Activated CD8-positive, alpha-beta memory T cell treated with anti-CD3 and anti-CD28 coated beads for 48 hours (primary cell): ENCODE data around the gene PZP.
"Not testable (repeated sequence)": the region's sequence is repeated elsewhere in the genome, so short reads cannot be mapped to it uniquely, and the experiment has no call there.

Experiments used
- DNase-seq, 3 experiments: peaks; one replicate each; pipeline ENCODE4 v3.0.0-alpha.2; 2020; ENCODE audit warnings: low read depth in 2 of 3, low spot score in 2 of 3

Gene PZP

GRCh38 chr12:9208229-9208628, at the start of gene PZP:
PZP (minus strand) TSS chr12:9208395; CDS start chr12:9208341, 54 bp downstream.
- DNase-seq: no peak

DNA sequence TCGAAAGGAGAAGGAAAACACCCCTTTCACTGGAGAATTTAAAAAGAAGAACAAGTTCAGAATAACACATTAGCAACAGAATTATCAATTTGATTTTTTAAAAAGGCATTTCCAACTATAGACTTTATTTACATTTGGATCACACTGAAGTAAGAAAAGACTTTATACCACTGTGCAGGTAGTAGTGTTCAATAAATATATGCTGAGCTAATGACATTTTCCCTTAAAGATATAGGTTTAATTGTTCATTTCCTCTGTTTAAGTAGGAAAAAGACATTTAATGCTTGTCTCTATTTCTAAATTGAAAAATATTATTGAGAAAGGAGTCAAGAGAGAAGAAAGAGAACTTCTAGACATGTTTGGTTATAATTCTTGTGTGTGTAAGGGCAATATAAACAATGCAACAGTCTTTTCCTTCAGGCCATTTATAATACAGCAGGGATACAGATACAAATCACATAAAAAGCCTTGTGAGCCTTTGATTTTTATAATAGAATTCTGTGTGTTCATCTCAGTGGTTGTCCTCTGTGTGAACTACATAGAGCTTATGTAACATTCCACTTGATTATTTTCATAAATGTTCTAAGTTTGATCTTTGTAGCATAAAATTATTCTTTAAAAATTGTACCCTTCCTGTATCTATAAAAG, 48.7 kb upstream of the PZP start:
- no peak for DNase-seq

GRCh38 chr12:9256341-9256740, 48.1 kb upstream of the PZP start:
- DNase-seq: no peak

- DNase-seq: no peak
These were observed 47.6 kb upstream of the PZP start for GRCh38 chr12:9255837-9256236.

GRCh38 chr12:9253464-9253863, 45.3 kb upstream of the PZP start:
- no peak for DNase-seq

- DNase-seq: not testable (repeated sequence)
These were observed 44.6 kb upstream of the PZP start for GRCh38 chr12:9252791-9253190.

- no peak for DNase-seq
These were observed 44.1 kb upstream of the PZP start for GRCh38 chr12:9252256-9252655.

- DNase-seq: no peak
These were observed 40.2 kb upstream of the PZP start for GRCh38 chr12:9248435-9248834.

- peak; percentile 12 to 29 (median 27) for DNase-seq
These were observed 36.7 kb upstream of the PZP start for GRCh38 chr12:9244894-9245293.

DNA sequence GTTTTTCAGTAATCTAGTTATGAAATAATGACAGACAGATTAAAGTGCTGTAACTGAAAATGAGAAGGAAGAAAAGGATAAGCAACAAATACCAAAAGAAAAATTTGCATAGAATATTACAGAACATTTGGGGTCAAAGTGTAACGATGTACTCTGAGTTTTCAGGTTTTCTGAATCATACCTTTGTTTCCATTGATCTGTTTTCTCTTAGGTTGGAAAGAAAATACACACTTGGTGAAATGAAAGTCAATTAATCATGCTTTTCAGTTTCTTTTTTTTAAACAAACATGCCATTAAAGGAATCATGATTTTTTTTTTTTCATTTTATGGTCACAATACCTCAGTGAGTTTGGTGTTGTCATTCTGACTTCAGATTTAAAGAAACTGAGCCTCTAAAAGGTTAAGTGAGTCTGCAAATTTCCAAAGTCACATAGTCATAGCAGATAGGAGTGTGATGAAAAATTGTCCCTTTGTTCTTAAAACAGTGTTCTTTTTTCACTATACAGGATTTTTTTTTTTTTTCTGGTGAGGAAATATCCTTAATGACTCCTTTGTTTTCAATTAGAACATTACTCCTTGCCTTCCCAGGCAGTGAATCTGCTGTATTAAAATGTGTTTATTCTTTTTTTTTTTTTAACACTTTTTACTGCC, 35.9 kb upstream of the PZP start:
- no peak for DNase-seq

- no peak for DNase-seq
These were observed 33.1 kb upstream of the PZP start for GRCh38 chr12:9241301-9241700.

DNA sequence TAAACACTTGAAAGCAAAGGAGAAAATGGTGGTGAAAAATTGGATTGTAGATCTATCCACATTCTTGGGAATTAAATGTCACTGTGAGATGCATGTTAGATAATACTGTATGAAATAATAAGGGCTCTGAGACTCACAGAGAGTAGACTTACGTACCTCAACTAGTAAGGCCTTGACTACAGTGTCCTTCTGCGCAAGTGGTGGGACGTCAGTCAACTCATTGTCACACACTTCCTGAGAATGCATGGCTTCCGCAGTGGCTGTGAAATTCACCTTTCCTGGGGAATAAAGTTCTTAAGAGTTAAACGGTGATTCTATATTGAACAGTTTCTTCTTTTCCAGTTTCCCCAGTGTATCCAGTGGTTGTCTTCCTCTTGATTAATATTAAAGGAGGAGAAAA, 32.6 kb upstream of the PZP start:
- DNase-seq: no peak

DNA sequence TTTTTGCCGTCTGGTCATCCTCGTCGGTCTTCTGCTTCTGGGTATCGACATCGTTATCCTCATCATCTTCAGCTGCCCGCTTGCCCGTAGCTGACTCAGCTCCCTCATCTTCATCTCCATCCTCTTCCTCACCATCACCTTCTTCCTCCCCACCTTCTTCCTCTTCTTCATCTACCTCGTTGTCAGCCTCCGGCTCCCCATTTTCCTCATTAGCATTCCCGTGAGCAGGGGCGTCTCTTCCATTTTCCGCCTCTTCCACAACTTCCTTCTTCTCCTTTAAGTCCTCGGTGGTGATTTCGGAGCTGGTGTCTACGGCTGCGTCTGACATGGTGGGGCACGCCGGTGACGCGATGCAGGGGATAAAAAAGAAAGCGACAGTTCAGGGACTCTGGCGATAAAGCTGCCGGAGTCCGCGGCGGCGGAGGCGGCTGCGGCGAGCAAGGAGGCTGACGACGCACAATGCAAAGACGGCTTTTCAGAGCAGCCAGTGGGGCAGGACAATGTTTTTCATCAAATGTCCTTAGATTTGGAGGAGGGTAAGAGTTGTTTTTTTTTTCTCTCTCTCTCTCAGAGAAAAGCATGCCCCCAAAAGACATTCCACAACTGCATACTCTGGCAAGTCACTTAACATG, 31.9 kb upstream of the PZP start:
- DNase-seq: peak; percentile 5 to 25 (median 21)

- no peak for DNase-seq
These were observed 29.1 kb upstream of the PZP start for GRCh38 chr12:9237286-9237685.

DNA sequence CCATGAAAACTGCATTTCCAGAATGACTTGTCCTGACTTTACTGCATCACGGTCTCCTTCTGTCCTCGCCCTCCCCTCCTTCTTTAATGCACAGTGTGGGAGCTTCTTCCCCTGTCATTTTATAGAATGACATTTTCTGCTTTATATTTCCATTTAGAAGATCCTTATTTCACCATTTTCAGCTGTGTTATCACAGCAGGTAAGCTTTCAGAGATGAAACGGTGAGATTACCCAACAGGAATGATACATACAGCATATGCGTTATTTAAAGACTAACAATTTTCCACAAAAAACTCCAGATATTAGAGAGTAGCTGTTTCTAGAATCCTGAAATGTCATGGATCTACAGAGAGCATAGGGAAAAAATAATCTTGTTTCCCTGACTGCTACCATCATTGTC, 27.3 kb upstream of the PZP start:
- no peak for DNase-seq

- no peak for DNase-seq
These were observed 19.8 kb upstream of the PZP start for GRCh38 chr12:9227950-9228349.

GRCh38 chr12:9223830-9224229, 15.6 kb upstream of the PZP start:
- no peak for DNase-seq

DNA sequence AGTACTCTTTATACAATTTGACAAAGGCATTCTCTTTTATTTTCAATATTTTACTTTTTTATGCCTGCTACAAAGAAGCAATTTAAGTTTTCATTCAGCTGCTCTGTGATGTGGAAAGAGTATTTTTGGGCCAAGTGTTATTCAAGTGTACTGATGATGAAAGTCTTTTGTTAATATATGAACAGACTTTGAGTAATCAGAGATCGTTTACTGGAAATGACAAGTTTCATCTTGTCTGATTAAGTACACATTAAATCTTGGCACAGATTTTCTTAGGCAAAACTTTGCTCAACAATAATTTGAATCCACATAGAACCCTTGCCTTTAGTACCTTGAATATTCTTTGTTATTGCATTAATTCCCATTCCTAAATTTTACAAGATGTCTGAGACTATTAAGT, 13.3 kb upstream of the PZP start:
- no peak for DNase-seq

DNA sequence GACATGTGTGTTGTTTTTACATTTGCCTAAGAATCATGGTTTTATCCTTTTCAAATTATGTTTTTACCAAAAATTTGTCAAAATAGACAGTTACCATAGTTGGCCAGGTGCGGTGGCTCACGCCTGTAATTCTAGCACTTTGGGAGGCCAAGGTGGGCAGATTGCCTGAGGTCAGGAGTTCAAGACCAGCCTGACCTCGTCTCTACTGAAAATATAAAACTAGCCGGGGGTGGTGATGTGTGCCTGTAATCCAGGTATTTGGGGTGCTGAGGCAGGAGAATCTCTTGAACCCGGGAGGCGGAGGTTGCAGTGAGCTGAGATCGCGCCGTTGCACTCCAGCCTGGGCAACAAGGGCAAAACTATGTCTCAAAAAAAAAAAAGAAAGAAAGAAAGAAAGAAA, 12.8 kb upstream of the PZP start:
- not testable (repeated sequence) for DNase-seq

DNA sequence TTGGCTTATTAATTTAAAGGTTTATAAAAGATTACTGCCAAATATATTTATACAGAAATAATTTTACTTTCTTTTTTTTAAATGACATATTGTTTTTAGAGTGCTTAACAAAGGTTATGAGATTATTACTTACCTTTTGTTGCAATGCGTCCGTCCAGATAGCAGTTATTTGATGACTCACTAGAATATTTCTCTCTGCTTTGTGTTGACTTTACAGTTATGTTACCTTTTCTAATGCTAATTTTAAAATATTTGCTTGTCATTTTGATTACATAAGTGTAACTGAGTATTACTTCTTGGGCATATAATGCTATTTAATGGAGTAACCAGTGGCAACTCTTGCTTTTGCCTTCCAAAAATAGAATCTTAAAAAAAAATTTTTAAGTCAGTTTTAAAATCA, 6.3 kb upstream of the PZP start:
- no peak for DNase-seq

GRCh38 chr12:9211687-9212086, 3.5 kb upstream of the PZP start:
- no peak for DNase-seq

DNA sequence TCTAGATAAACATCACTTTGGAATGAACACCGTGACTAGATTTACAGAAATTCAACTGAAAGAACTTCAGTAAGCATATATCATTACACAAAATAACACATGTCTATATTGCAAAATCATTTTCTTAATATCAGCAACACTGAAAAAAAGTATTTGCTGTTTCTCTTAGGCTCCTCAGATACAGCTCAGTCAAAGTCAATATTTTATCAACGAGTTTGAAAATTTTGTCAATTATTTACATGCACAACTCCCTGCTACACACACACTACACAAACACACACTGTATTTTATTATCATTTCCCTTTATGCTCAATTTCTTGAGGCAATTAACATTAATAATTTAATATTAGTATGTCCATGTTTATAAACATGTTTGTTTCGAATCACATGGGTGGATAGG, 3.8 kb downstream of the PZP start:
- DNase-seq: no peak

- DNase-seq: no peak
These were observed 10.2 kb downstream of the PZP start for GRCh38 chr12:9198012-9198411.
